ENCODE data around the gene SDK1.

The SDK1 gene

DNA sequence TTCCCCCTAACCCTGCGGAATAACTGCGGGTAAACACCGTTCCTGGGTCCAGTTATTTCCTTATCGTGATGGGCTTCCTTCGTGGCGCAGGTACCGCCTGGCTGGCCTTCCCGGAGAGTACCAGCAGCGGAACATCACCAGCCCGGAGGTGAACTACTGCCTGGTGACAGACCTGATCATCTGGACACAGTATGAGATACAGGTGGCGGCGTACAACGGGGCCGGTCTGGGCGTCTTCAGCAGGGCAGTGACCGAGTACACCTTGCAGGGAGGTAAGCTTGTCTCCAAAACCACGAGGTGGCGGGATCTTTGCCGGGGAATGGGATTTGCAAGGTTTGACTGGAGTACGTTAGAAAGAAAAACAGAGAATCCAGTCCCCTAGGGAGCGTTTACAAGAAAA is 716.0 kb downstream of the SDK1 start:
- no peak for DNase-seq (ENCODE audit: low read depth in 3 of 3)

DNA sequence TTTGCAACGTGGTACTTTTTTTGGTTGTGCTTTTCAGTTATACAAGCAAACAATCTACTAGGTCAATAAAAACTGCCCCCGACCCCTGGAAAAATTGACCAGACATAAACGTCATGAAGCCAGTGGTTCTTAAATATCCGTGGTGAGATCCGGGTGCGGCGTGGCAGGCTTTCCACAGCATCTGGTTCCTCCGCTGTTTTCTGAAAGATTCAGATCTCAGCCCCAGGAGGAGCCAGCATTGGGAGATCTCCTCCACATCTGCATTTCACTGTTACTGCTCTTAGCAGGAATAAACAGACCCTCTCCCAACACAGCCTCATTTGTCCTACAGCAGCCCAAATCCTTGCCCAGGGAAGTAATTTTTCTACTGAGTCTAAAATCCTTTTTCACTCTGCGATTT is 716.7 kb downstream of the SDK1 start:
- DNase-seq (ENCODE audit: low read depth in 3 of 3), result no peak

DNA sequence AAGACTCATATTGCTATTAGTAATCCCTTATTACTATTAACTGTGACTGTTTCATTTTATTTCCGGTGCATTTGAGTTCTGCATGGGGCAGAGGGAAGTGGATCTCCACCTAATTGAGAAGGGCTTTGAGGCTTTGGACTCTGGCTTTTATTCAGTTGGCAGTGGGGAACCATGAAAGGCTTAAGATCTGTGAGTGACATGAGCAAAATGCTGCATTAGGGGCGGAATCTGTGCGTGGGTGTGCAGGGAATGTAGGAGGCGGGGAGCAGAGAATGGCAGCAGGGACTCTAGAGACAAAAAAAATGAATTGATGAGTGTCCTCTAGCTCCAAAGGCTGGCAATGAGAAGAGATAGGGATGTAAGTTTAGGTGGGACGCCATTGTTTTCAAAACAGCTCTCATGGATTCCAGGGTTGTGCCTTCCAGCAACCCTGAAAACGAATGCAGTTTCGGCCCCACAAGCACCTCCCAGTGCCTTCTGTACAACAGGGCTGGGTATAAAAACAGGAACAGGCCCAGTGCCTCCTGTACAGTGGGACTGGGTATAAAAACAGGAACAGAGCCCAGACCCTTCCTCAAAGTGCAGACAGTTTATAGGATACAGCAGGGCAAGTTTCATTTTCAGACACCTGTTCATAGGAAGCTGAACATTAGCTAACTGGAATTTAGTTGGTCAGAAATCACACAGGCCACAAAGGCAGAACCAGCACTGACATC is 717.7 kb downstream of the SDK1 start:
- DNase-seq (ENCODE audit: low read depth in 3 of 3), result no peak

DNA sequence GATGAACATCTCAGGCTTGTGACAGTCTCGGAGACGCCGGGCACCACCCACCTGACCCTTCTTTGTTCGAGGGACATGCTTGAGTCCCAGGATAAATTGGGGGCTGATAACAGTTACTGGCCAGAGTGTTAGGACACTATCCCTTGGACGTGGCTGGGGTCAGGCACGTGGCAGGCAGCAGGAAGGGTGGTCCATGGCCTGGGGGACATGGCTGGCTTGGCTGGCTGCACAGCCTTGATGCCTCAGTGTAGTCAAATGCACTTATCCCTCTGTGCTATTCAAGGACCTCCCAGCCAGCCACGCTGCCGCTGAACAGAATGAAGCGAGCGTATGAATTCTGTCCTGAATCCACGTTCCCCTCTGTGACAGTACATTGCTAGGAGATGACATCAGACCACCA is 719.0 kb downstream of the SDK1 start:
- DNase-seq (ENCODE audit: low read depth in 3 of 3), result no peak

DNA sequence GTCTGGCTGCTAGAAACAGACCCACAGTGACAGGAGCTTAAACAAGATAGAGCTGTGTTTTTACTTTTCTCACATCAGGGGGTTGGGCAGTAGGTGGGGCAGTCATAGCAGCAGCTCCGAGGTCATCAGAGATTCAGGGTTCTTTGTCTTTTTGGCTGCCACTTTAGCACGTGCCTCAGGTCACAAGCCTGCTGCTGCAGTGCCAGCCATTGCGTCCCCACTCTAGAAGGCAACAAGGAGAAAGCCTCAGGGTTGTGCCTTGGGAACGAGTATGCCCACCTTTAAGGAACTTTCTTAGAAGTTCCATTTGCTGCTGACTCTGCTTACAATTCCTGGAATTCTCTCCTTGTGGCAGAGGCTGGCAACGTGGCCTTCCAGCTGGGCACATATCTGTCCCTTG is 720.4 kb downstream of the SDK1 start:
- no peak for DNase-seq (ENCODE audit: low read depth in 3 of 3)

DNA sequence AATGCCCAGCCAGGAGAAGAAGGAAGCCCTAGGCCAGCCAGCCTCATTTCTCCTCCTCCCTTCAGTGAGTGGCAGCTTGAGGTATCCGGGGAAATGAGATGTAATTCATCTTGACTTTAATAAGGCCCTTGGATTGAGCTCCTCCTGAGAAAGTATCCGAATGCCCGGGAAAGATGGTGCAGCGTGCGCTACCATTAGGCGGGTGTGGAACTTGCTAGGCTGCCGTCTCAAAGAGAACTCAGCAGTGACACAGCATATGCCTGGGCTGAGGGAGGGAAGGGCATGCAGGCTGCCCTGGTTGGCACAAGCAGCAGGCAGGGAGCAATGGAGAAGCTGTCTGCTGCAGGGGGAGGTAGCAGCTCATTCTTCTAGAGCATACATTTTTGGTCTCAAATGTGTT is 721.2 kb downstream of the SDK1 start:
- DNase-seq (ENCODE audit: low read depth in 3 of 3), result no peak

DNA sequence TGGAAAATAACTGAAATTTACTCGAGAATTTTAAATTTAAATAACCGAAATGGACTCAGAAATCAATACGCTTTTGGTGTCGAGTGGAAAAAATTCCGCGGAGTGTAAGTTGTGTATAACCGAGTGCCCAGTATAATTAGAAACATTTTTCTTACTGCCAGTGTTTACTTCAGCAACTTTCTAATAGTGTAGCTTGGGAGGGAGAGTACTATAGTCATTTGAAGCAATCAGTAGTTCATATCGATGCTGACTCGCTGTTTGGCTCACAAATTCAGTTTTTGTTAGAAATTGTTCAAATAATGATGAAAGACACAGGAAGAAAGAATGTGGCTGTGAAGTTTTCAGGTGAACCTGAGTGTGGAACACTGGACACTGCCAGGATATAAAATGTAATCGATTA is 722.5 kb downstream of the SDK1 start:
- no peak for DNase-seq (ENCODE audit: low read depth in 3 of 3)

- no peak for DNase-seq (ENCODE audit: low read depth in 3 of 3)
Observed at GRCh38 chr7:4024133-4024532, 723.1 kb downstream of the SDK1 start.

DNA sequence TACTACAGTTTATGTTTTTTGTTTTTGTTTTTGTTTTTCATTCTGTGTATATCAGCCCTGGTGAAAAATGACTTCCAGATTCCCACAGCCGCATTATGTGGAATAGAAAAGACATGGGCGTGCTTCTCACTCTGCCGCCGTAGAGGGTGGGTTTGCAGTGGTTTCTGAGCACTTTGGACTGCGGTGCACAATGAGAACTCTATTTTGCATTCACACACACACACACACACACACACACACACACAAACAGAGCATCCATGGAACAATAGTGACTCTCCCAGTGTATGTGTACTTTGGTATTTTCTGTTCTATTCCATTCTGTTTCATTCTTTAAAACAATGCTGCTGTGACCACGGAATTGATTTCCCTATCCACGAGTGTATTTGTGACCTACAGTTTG is 723.8 kb downstream of the SDK1 start:
- DNase-seq (ENCODE audit: low read depth in 3 of 3), result no peak

GRCh38 chr7:4025210-4025609 is 724.2 kb downstream of the SDK1 start:
- DNase-seq (ENCODE audit: low read depth in 3 of 3), result no peak

DNA sequence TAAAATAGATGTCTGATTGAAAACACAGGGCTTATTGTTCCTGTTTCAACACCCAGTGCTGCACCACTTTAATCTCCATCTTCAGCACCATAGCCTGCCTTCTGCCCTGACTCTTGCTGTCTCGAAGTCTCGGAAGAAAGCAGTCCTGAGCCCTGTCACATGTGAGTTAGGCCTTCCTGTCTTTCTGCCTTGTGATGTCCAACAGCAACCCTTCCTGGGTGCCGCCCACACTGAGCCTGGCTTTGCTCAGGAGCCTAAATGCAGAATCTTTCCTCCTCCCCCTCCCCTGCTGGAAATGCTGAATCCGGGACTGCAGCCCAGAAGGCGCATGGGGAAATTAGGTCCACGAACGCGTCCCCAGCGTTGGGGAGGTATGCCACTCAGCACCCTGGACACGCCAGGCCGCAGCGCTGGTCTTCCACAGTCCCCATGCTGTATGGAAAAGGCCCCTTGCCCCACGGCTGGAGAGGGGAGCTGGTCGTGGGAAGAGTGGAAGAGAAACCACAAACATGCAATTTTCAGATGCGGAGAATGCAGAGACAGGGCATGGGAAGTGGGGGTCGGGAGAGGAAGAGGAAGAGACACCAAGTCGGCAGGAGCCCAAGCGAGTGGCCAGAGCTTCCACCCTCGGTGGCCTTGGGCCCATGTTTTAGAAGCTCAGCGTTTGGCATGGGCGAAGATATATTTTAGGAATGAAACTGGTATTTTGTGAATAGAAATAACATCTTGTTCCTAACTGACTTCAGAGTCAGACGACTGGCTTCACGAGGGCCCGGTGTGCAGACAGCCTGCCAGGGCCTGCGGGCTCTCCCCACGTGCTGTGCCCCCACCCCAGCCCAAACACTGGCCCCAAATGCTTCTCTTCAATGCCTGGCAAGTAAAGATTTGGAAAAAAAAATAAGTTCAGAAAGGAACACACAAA is 724.9 kb downstream of the SDK1 start:
- DNase-seq (ENCODE audit: low read depth in 3 of 3), result no peak

GRCh38 chr7:4026941-4027486 is 726.0 kb downstream of the SDK1 start:
- DNase-seq (ENCODE audit: low read depth in 3 of 3), result no peak

DNA sequence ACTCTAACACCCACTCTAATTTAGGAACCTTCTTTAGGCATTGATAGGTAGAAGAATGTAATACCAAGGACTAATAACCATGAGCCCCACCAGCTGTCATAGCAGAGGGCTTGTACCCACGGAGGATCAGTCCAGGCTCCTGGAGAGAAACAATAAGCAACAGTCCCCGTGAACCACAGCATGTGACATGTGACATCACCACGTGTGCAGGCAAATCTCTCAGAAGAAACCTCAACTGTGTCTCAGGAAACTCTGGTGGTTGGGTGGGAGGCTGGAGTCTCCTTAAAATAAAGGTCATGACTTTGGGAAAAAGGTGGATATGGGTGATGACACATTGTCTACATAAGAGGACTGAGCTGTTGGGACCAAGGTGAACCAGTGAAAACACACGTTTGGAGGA is 727.2 kb downstream of the SDK1 start:
- DNase-seq (ENCODE audit: low read depth in 3 of 3), result no peak

DNA sequence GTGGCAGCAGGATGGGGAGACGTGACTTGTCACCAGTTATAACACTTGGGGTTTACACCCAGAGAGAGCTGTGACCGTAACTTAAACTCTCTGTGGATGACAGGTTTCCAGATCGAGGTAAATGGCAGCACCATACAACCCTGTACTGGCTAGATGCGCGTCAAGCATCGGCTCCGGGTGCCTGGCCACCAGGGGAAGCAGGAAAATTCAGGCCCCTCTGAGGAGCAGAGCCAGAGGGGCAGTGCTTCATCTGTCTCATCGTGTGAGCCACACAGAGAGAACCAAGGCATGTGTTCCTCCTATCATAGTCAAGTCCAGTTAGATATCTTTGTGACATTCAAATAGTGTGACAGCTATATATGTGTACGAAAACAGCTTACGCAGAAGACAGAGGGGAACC is 728.9 kb downstream of the SDK1 start:
- no peak for DNase-seq (ENCODE audit: low read depth in 3 of 3)

DNA sequence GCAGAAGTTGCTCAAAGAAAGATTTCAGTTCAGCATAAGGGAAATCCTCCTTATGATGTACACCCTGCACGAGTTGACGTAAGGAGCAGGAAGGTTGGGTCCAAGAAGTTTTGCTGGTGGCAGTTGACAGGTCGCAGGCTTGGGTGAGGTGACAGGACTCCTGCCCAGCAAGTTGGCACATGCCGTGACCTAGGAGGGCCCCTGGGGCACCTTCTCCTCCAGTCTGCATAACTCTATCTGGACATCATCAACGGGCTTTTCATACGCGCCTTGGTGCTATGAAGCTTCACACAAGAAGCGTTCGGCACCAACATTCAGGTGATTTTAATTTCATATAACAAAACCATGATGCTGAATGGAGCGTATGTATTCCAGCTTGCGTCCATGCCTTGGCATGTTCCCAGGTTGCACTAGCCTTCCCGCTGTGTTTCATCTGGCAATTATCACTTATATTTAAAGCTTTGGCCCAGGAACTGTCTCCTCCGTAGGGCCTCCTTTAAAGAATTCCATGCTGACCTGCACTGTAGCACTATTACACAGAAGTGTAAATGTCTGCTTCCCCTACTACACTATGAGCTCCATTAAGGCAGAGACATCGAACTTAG is 729.4 kb downstream of the SDK1 start:
- DNase-seq (ENCODE audit: low read depth in 3 of 3), result no peak

DNA sequence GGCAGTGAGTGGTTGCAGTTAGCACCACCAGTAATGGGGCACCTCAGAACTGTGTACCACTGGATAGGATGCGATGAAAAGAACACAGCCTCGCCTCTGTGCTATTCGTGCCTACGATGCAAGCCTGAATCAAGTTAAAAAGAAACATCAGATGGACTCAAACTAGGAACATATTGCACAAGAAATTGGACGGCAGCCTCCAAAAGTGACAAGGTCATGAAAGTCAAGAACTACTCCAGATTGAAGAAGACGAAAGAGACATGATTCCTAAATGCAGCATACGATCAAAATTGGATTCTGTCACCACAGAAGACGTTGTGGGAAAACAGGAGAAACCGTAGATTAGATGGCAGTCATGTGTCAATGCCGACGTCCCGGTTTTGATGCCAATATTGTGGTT is 732.9 kb downstream of the SDK1 start:
- DNase-seq (ENCODE audit: low read depth in 3 of 3), result no peak

- DNase-seq (ENCODE audit: low read depth in 3 of 3), result no peak
Observed at GRCh38 chr7:4037308-4037707, 736.3 kb downstream of the SDK1 start.

- DNase-seq (ENCODE audit: low read depth in 3 of 3), result no peak
Observed at GRCh38 chr7:4037877-4038276, 736.8 kb downstream of the SDK1 start.

- no peak for DNase-seq (ENCODE audit: low read depth in 3 of 3)
Observed at GRCh38 chr7:4040109-4040928, 739.3 kb downstream of the SDK1 start.

- DNase-seq (ENCODE audit: low read depth in 3 of 3), result no peak
Observed at GRCh38 chr7:4042402-4043045, 741.5 kb downstream of the SDK1 start.

GRCh38 chr7:4043988-4044387 is 742.9 kb downstream of the SDK1 start:
- no peak for DNase-seq (ENCODE audit: low read depth in 3 of 3)
